IPS-NIHi7 (cell line): ENCODE data around the gene SOX13.

Experiments
- DNase-seq: peaks from one replicate; pipeline ENCODE4 v3.0.0; 2012; ENCODE audit warnings: mixed read lengths; ENCODE audit errors: extremely low spot score

SOX13 gene

DNA sequence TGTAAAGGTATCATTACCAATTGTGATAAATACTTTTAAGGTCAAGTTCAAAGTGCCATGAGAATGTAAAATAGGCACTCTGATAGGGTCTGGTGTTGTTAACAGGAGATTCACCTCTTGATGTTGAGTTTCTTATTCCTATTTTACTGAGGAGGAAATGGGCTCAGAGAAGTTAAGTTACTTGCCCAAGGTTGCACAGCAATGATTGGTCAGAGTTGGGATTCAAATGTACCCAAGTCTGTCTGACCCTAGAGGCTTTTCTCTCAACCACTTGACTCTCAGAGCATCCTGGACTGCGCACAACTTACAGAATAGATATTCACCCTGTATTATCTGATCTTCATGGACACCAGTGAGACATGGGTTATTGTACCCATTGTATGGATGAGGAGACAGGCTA, 33.9 kb downstream of the SOX13 start:
- no peak for DNase-seq

DNA sequence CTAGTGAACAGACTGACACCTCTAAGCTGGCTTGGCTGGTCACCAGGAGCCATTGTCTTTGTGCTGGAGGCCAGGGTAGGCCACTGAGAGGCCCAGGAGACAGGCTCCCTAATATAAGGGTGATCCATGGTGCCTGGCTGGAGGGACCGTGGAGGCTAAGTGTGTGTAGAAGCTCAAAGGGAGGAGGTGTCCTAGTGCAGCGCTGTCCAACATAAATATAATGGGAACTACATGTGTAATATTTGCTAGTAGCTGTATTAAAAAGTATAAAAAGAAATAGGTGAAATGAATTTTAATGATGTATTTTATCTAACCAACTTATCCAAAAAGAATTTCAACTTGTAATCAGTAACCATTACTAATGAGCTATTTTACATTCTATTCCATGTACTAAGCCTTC, 35.0 kb downstream of the SOX13 start:
- DNase-seq: no peak

DNA sequence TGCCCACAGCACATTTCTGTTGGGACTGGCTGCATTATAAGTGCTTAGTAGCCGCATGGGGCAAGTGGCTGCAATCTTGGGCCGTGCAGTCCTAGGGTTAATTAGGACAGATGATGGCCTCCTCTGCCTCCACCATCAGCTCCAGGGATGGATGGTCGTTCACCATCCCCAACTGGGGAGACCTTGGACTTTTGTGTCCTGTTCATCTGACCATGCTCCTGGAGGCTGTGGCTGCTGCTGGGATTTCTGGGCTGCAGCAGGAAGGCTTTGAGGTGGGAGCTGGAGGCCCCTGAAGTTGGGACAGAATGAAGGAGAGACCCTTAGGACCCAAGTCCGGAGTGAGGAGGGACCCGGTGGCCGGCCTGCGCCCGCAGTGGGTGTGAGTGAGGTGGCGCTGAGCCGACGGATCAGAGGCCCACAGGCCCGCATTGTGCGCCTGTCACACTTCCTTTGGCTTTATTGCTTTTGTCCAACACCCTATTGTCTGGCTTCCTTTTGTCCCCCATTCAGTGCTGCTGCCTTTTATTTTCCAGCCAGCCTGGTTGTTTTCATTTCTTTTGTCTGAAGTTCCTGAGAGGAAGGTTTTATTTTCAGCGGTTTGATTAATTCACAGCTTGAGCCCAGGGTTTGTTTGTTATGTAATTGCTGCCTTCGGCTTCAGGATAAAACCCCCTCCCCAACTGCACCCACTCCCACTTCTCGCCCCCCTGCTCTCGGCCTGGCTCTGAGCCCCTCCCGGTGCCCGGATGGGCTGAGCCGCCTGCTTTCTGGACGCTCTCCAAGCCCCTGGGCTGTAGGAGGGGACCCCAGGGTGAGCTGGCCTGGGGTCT, 35.6 kb downstream of the SOX13 start:
- DNase-seq: peak; percentile 81

GRCh38 chr1:204110894-204111633, 38.1 kb downstream of the SOX13 start:
- DNase-seq: no peak

DNA sequence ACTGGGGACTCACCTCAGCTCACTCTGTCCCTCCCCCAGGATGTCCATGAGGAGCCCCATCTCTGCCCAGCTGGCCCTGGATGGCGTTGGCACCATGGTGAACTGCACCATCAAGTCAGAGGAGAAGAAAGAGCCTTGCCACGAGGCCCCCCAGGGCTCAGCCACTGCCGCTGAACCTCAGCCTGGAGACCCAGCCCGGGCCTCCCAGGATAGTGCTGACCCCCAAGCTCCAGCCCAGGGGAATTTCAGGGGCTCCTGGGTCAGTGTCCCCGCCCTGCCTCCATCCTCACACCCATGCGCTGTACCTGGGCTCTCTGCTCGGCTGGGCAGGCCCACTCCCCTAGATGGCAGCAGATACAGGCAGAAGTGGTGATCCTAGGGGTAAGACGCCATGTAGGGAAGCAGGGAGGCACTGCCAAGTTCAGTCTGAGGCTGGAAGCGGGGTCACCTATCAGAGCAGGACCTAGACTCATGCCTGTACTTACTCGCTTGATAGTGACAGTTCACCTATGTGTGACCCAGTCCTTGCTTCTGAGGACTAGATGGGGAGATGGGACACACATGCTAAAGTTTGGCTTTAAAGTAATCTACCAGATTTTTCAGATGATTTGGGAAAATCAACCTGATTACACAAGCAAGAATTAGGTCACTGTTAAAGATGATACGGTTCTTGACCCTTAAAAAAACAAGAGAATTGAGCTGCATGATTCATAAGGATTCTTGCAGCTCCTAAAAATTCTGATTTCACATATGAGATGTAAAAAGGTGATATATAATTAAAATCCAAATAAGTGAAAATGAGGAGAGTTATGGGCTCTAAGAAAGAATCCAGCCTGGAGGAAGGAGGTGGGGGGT, 40.2 kb downstream of the SOX13 start:
- no peak for DNase-seq

GRCh38 chr1:204113896-204114295, 41.0 kb downstream of the SOX13 start:
- DNase-seq: no peak

- DNase-seq: no peak
Measured at GRCh38 chr1:204114606-204115005, 41.7 kb downstream of the SOX13 start.

DNA sequence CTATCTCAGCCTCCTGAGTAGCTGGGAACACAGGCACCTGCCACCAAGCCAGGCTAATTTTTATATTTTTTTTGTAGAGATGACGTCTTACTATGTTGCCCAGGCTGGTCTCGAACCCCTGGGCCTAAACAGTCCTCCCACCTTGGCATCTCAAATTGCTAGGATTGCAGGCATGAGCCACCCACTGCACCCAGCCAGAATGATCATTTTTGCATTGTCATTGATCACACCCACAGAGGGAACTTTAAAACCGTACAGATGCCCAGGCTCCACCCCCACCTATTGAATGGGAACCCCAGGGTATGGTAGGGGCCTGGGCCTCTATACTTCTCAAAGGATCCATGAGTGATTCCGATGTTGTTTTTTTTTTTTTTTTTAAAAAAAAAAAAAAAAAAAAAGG, 42.2 kb downstream of the SOX13 start:
- DNase-seq: no peak

DNA sequence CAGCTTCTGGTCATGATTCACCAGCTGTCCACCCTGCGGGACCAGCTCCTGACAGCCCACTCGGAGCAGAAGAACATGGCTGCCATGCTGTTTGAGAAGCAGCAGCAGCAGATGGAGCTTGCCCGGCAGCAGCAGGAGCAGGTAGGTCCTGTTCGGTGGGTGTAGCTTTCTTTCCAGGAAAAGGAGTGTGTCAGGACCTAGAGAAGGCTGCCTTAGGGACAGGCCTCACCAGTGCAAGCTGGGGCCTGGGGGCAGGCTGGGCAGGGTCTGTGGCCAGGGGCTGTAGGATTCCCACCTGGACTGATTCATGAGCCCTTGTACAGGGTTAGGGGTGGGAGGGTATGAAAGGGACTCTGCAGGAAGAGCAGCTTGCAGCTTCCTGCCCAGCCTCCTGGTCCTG, 43.6 kb downstream of the SOX13 start:
- DNase-seq: no peak

- DNase-seq: no peak
Measured at GRCh38 chr1:204121840-204122555, 49.1 kb downstream of the SOX13 start.

DNA sequence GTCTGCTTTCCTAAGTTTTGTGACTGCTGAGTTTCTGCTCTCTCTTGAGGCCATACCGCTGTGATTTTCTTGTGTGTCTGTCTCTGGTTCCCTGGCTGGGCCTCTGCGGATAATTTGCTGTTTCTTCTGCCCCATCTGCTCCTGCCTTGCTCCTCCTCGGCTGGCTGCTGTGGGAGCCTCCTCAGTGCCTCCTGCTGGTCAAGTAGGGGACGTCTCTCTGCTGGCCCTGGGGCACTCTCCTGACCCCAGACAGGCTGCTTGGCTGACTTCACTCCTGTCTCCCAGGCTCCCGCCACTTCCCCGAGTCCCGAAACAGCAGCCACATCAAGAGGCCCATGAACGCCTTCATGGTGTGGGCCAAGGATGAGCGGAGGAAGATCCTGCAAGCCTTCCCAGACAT, 50.5 kb downstream of the SOX13 start:
- peak; percentile 81 for DNase-seq

GRCh38 chr1:204124639-204125038, 51.7 kb downstream of the SOX13 start:
- DNase-seq: no peak

DNA sequence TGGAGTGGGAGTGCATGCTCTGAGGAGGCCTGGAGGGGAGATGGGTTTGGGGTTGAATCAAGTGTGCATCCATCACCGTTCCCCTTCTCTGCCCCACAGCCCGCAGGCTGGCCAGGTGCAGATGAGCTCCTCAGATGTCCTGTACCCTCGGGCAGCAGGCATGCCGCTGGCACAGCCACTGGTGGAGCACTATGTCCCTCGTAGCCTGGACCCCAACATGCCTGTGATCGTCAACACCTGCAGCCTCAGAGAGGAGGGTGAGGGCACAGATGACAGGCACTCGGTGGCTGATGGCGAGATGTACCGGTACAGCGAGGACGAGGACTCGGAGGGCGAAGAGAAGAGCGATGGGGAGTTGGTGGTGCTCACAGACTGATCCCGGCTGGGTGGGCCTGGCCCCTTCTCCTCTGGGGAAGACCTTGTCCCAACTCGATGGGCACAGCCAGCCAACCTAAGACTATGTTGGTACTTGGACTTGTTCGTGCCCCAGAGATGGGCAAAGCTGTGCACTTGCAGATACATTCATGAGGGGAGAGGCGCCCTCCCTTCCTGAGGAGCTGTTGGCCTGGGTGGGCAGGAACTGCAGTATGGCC, 52.9 kb downstream of the SOX13 start:
- DNase-seq: no peak

GRCh38 chr1:204126386-204126785, 53.5 kb downstream of the SOX13 start:
- DNase-seq: no peak

DNA sequence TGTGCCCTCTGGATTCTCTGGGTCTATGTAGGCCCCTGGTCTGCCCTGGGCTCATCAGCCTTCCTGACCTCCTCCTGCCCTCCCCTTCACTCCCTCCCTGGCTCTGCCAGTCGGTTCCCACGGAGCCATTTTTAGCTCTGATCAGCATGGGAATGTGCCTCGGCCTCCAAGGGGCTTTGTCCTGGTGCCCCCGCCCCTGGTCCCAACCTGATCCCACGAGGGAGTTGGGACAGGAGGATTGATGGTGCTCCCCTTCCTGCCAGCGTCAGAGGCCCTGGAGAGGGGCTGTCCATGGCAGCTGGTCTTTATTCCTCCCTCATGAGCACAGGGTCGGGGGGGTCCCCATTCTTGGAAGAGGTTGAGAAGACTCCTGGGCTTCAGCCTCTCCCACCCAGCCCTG, 54.0 kb downstream of the SOX13 start:
- DNase-seq: no peak

- DNase-seq: peak; percentile 75
Measured at GRCh38 chr1:204127597-204128242, 54.8 kb downstream of the SOX13 start.

GRCh38 chr1:204128464-204128963, 55.6 kb downstream of the SOX13 start:
- DNase-seq: no peak

- peak; percentile 97 for DNase-seq
Measured at GRCh38 chr1:204128964-204129896, 56.3 kb downstream of the SOX13 start.

DNA sequence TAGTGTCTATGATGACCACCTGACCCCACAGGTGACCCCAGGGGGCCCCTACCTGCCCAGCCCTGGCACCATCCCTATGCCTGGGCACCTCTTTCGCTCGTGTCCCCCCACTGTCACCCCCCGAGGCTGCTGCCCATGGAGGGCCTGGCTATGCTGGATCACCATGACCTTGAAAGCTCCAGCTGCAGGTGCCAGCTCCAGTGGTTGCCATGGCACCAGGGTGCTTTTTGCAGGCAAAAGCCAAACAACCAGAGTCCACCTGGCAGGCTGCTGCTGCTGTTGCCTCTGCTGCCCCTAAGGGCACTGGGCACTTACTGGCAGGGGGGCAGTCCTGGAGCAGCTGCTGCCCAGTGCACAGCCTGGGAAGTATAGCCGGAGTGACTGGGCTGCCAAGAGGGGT, 57.3 kb downstream of the SOX13 start:
- DNase-seq: no peak
